GM18505 (cell line): ENCODE data around the gene CBFA2T3.

Source experiments
- ATAC-seq: cut with Tn5 transposase; IDR thresholded peaks from one replicate; pipeline ENCODE4 v1.9.1; 2021; ENCODE audit not compliant: unreplicated experiment
- POLR2A ChIP-seq: IDR thresholded peaks from 4 replicates; pipeline ENCODE4 v1.6.1; 2011; ENCODE audit warnings: borderline replicate concordance; ENCODE audit not compliant: insufficient read depth, insufficient read length; ENCODE audit errors: extremely low read depth

The CBFA2T3 gene

DNA sequence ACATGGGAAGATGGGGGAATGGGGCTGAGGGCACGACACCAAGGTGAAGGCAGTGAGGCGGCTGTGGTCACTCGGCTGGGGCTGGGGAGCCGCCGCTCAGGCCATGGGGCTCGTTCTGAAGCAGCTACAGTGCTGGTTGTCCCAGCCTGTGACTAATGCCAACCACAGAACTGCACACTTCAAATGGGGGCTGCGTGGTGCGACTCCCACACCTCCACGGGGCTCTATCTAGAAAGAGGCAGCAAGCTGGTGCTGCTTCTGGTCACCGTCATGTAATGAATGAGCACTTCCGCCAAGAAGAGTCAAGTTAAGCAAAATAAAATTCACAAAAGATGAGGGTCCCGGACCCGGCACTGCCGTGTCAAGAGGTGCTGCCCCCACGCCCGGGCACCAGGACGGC, 140.2 kb downstream of the CBFA2T3 start:
- no peak for TF ChIP-seq POLR2A
- ATAC-seq = no peak

DNA sequence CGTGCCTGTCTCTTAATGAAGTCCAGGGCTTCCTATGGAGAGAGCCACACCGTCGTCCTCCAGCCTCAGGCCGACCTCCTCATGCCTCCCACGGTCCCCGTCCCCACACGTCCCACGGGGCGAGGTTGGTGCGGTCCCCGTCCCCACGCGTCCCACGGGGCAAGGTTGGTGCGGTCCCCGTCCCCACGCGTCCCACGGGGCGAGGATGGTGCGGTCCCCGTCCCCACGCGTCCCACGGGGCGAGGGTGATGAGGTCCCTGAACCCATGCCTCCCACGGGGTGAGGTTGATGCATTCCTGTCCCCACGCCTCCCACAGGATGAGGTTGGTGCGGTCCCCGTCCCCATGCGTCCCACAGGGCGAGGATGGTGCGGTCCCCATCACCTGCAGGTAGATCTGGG, 141.2 kb downstream of the CBFA2T3 start:
- ATAC-seq = no peak
- TF ChIP-seq POLR2A = no peak

- no peak for TF ChIP-seq POLR2A
- ATAC-seq = no peak
Observed at GRCh38 chr16:88835383-88835782, 141.6 kb downstream of the CBFA2T3 start.

DNA sequence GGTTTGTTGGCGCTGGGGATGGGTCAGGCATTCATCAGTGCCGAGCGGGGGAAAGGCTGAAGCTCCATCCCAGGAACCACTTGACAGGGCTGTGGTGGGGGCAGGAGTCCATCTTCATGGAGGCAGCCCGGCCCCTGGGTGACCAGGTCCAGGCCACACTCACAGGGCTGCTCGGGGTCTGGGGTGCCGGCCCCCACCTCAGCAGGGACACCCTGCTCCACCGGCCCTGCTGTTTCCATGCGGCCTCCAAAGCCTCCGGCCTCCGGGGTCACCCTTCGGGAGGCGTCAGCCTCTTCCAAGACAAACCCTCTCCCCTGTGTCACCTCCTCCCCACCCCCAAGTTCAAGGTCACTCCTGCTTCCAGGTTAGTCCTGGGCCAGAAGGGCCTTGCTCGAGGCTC, 142.3 kb downstream of the CBFA2T3 start:
- TF ChIP-seq POLR2A = no peak
- ATAC-seq = no peak

DNA sequence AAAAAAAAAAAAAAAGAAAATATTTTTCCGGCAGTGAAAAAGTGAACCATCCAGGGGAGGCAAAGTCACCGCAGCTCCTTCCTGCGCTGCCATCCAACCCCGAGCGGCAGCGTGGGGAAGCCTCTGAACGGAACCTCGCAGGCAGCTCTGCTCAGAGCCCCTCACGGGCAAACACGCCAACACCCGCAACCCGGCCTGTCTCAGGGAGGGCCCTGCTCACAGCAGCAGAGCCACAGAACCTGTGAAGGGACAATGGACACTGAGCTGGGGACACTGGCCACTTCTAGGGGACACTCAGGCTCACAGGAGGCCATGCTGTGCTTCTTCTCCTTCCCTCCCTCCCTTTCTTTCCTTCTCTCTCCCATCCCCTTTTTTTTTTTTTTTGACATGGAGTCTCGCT, 143.9 kb downstream of the CBFA2T3 start:
- no peak for ATAC-seq
- TF ChIP-seq POLR2A = no peak

DNA sequence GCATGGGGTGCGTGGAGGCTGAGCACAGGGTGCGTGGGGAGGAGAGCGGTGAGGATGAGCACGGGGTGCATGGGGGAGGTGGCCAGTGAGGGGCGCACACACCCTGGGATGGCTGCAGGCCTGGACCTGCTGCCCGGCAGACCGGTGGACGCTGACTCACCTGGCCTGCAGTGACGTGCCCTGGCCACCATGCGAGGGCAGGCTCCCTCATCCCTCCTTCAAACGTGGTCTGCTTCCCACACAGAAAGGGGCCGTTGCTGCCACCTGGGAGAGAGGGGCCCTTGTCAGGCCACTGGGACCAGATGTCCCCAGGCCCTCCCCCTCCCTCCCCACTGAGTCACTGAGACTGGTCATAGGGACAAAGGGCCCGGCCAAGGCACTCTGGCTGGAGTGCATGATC, 145.2 kb downstream of the CBFA2T3 start:
- ATAC-seq = no peak

GRCh38 chr16:88830783-88831182, 146.2 kb downstream of the CBFA2T3 start:
- no peak for ATAC-seq
- no peak for TF ChIP-seq POLR2A

More for the DNA sequence above, 145.2 kb downstream of the CBFA2T3 start:
- no peak for TF ChIP-seq POLR2A

DNA sequence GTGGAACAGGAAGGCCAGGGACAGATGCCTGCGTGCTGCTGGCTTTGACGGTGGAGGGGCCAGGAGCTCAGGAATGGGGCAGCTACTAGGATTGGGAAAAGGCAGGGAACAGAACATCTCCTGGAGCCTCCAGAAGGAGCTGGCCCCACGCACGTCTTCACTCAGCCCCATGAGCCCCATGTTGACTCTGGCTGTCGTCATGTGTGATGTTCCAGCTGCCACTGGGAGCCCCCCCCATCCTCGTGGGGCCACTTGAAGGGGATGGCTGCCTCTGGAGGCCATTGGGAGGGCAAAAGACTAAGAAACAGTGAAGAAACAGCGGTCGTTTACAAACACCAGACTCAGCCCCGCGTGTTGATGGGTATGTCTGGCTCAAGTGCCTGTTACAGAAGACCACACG, 146.7 kb downstream of the CBFA2T3 start:
- ATAC-seq = no peak
- TF ChIP-seq POLR2A = no peak

DNA sequence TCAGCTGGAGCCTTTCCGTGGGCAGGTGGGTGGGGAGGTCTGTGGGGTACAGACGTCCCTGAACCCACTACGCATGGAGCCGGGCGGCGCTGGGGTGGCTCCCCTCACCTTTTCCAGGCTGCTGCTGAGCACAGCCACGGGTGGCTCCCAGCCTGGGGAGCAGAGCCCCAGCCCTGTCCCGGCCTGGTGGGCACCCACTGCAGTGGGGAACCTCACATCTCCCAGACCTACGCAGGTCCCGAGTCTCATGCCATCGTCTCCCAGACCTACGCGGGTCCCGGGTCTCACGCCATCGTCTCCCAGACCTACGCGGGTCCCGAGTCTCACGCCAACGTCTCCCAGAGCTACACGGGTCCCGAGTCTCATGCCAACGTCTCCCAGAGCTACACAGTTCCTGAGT, 148.3 kb downstream of the CBFA2T3 start:
- no peak for TF ChIP-seq POLR2A
- ATAC-seq = no peak

GRCh38 chr16:88827727-88828126, 149.3 kb downstream of the CBFA2T3 start:
- no peak for ATAC-seq
- no peak for TF ChIP-seq POLR2A

GRCh38 chr16:88826070-88826840, 150.8 kb downstream of the CBFA2T3 start:
- TF ChIP-seq POLR2A = no peak
- no peak for ATAC-seq

- TF ChIP-seq POLR2A = no peak
- ATAC-seq = no peak
Observed at GRCh38 chr16:88825146-88825545, 151.9 kb downstream of the CBFA2T3 start.
